Bronchial epithelial cell (primary cell): Measurements from ENCODE around the gene CTXN1. TPM values are rescaled to one million over a fixed set of nuclear protein-coding genes. Genes with fewer than 3 reads are reported as not detected.

ENCODE experiments used
- DNase-seq: peaks from one replicate; pipeline ENCODE4 v3.0.0-alpha.2; 2010; ENCODE audit warnings: low read depth
- FAIRE-seq: peaks from 2 replicates; lab custom pipeline; 2011; peaks lifted over from hg19 to GRCh38; lab: Jason Lieb, UNC
- H3K27me3 ChIP-seq: 2 replicates; pipeline ENCODE4 v1.5.1; 2011; ENCODE audit warnings: low read length; ENCODE audit not compliant: control insufficient read depth, insufficient read depth
- H3K36me3 ChIP-seq: 2 replicates; pipeline ENCODE4 v1.5.1; 2011; ENCODE audit warnings: low read length; ENCODE audit not compliant: control insufficient read depth, insufficient read depth
- H3K4me3 ChIP-seq: 2 replicates; pipeline ENCODE4 v1.5.1; 2011; ENCODE audit warnings: mild to moderate bottlenecking, low read depth, low read length, control low read depth
- CTCF ChIP-seq: IDR thresholded peaks from 2 replicates; pipeline ENCODE4 v1.5.1; 2011; ENCODE audit warnings: mild to moderate bottlenecking, moderate library complexity, low read length, control low read depth, inconsistent platforms; ENCODE audit not compliant: insufficient read depth, severe bottlenecking
- total RNA-seq: library from RNA; depleted of rRNA; stranded (reverse); fragments of >200 nt; gene quantifications from 2 replicates; pipeline ENCODE4 v1.2.1, GENCODE V29; 2014

CTXN1 gene
- total RNA-seq, 1 donor from 2014 or later, result 0.26 TPM

GRCh38 chr19:7904074-7905020 is 21.6 kb downstream of the CTXN1 start:
- FAIRE-seq (no peak), DNase-seq (no peak)
- TF ChIP-seq CTCF, result no peak
- H3K27me3 ChIP-seq, result no peaks in the 10 kb centered on the region
- peak overlapping the region; percentile 95 for H3K4me3 ChIP-seq
- H3K36me3 ChIP-seq, result peaks cover 12% of the 10 kb centered on the region

- TF ChIP-seq CTCF, result peak; percentile 67
- DNase-seq (peak; percentile 96), FAIRE-seq (peak; percentile 96)
- Histone ChIP-seq H3K36me3 (peaks cover 13% of the 10 kb centered on the region), H3K27me3 (no peaks in the 10 kb centered on the region), H3K4me3 (peak within 1 kb of the TSS; percentile 95)
Measured at GRCh38 chr19:7903244-7904073, 22.5 kb downstream of the CTXN1 start, which contains the start of gene MAP2K7. Gene MAP2K7 (plus strand): TSS chr19:7903877. CDS start chr19:7903945, 68 bp downstream.

GRCh38 chr19:7902796-7903243 is 23.1 kb downstream of the CTXN1 start:
- no peak for FAIRE-seq
- peaks cover 13% of the 10 kb centered on the region for H3K36me3 ChIP-seq
- H3K27me3 ChIP-seq, result no peaks in the 10 kb centered on the region
- DNase-seq, result peak; percentile 40
- peak overlapping the region; percentile 64 for H3K4me3 ChIP-seq
- TF ChIP-seq CTCF, result no peak

GRCh38 chr19:7901337-7901736 is 24.6 kb downstream of the CTXN1 start:
- Histone ChIP-seq H3K36me3 (peaks cover 11% of the 10 kb centered on the region), H3K4me3 (no peak overlapping the region), H3K27me3 (no peaks in the 10 kb centered on the region)
- no peak for DNase-seq
- no peak for FAIRE-seq
- TF ChIP-seq CTCF, result no peak

GRCh38 chr19:7900931-7901330 is 25.0 kb downstream of the CTXN1 start:
- no peak for FAIRE-seq
- Histone ChIP-seq H3K4me3 (no peak overlapping the region), H3K36me3 (peaks cover 11% of the 10 kb centered on the region), H3K27me3 (no peaks in the 10 kb centered on the region)
- DNase-seq, result no peak
- TF ChIP-seq CTCF, result no peak
